Fibroblast of the aortic adventitia (primary cell): ENCODE measurements around the gene RHO. TPM values are rescaled to one million over a fixed set of nuclear protein-coding genes. Genes with fewer than 3 reads are reported as not detected.

ENCODE experiments used
- DNase-seq: peaks from one replicate; pipeline ENCODE4 v3.0.0-alpha.2; 2010; ENCODE audit warnings: low read depth
- H3K4me3 ChIP-seq: 2 replicates; pipeline ENCODE4 v1.5.1; 2011; ENCODE audit warnings: low read depth, mild to moderate bottlenecking, control low read depth, low read length, moderate library complexity
- total RNA-seq: library from RNA; depleted of rRNA; stranded (reverse); fragments of >200 nt; gene quantifications from 2 replicates; pipeline ENCODE4 v1.2.3, GENCODE V29; 2012; ENCODE audit warnings: low replicate concordance
- TF ChIP-seq, protein P1 (sequence below): IDR thresholded peaks from 2 replicates; pipeline ENCODE4 v1.5.1; 2011; ENCODE audit warnings: mild to moderate bottlenecking, low read length, control low read depth, inconsistent platforms; ENCODE audit not compliant: insufficient read depth

Gene RHO
- total RNA-seq, 1 donor, result not detected

DNA sequence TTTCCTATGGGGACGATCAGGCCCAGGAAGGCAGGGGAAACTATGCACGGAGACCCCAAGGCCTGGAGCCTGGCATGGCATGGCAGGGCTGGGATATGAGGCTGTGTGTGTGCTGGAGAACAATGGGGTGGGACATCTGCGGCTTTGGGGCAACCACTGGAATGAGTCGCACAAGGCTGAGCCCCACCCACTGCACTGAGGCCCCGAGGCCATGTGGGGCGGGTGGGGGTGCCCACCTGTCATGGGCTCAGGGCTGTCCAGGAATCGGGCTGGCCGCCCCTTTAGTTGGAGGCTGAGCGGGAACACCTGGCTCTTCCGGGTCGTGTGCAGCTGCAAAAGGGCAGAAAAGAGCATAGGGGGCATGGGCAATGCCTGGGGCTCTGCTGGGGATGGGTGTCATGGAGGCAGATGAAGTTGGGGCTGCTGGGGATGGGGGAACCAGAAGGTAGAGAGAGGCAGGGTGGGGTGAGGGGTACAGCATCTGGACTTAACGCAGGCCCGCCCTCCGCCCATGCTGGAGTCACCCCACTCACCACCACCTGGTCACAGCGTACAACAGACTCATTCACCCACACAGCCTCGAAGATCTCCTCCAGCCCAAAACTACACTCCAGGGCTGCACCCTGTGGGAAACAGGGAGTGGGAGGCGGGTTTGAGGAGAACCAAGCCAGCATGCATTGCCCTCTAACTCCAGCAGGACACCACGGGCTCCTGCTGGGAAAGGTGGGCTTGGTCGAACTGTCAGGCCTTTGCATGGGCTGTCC, 47.0 kb downstream of the RHO start:
- DNase-seq, result no peak
- H3K4me3 ChIP-seq, result no peak overlapping the region
- TF ChIP-seq, protein P1, sequence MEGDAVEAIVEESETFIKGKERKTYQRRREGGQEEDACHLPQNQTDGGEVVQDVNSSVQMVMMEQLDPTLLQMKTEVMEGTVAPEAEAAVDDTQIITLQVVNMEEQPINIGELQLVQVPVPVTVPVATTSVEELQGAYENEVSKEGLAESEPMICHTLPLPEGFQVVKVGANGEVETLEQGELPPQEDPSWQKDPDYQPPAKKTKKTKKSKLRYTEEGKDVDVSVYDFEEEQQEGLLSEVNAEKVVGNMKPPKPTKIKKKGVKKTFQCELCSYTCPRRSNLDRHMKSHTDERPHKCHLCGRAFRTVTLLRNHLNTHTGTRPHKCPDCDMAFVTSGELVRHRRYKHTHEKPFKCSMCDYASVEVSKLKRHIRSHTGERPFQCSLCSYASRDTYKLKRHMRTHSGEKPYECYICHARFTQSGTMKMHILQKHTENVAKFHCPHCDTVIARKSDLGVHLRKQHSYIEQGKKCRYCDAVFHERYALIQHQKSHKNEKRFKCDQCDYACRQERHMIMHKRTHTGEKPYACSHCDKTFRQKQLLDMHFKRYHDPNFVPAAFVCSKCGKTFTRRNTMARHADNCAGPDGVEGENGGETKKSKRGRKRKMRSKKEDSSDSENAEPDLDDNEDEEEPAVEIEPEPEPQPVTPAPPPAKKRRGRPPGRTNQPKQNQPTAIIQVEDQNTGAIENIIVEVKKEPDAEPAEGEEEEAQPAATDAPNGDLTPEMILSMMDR, result no peak

GRCh38 chr3:129575997-129576384, 47.6 kb downstream of the RHO start:
- no peak overlapping the region for H3K4me3 ChIP-seq
- TF ChIP-seq, protein P1, result no peak
- no peak for DNase-seq

GRCh38 chr3:129576514-129577352, 48.3 kb downstream of the RHO start:
- DNase-seq, result no peak
- H3K4me3 ChIP-seq, result no peak overlapping the region
- TF ChIP-seq, protein P1, result no peak

DNA sequence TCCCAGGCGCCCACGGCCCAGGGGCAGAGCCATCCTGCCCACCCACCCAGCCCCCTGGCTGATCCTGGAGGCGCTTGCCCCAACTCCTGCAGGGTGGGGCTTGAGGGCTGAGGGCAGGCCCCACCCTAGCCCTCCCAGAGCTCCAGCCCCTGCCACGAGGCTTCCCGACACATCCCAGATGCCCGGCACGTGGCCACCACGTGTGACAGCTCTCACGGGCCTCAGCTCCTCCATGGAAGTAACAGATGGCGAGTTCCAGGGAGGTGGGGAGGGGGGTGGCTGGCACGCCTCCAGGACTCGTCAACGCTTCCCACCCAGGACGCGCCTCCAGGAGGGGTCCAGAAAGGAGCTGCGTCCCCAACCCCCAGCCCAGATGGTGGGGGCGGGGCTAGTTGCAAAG, 48.9 kb downstream of the RHO start:
- TF ChIP-seq, protein P1, result no peak
- H3K4me3 ChIP-seq, result no peak overlapping the region
- DNase-seq, result no peak

DNA sequence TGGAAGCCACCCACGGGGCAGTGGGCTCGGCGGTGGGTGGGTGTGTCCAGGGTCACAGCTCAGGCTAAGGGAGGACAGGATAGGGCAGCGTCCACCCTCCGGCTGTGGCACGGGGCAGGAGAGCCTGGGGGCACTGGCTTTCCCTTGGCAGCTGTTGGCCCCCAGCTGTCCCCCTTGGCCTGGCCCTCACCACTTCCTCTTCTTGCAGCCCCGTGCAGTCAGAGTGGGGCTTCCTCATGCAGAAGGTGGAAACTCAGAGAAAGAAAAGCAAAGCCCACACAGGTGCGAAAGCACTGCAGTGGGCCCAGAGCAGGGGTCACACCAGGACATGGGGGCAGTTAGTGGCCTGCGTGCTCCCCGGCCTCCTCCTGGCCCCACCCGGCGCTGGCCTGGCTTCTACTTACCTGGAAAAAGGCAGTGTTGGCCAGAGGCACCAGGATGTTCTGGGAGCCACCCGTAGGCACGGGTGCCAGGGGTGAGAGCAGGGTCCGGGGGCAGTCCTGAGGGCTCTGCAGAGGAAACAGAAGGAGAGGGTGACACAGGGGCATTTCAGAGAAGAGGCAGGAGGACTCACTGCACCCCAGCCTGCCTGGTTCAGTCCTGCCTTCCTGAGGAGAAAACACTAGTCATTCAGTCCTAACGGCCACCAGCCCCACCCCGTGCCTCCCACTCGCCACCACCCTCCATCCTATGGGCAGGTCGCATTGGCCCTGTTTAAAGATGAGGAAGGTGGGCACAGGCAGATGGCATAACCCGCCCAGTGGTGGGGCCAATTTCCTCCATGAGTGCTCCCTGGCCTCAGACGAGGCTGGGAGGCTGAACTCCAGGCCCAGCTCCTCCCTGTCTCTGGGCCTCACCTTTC, 49.7 kb downstream of the RHO start:
- no peak overlapping the region for H3K4me3 ChIP-seq

GRCh38 chr3:129579991-129580390, 51.6 kb downstream of the RHO start:
- TF ChIP-seq, protein P1, result no peak
- H3K4me3 ChIP-seq, result no peak overlapping the region
- no peak for DNase-seq

More for the DNA sequence above, 49.7 kb downstream of the RHO start:
- TF ChIP-seq, protein P1, result no peak
- no peak for DNase-seq
